Transverse colon (tissue), 3 donors: ENCODE results near the gene NDUFAB1.

Experiments used
- EP300 ChIP-seq: sonication (generic); formaldehyde crosslinking; IDR thresholded peaks from one replicate; pipeline ENCODE4 v1.6.1; 2017; ENCODE audit warnings: antibody characterized with exemption, low read depth
- POLR2A ChIP-seq: fragments of 450-650 bp; IDR thresholded peaks from one replicate; pipeline ENCODE4 v1.6.1; 2016; ENCODE audit warnings: antibody characterized with exemption, mild to moderate bottlenecking, moderate library complexity
- TF ChIP-seq, protein P1 (sequence below), 5 experiments: fragments of 200-600 bp in 3 of 5; fragments of 450-650 bp in 2 of 5; sonication (generic) in 3 of 5; IDR thresholded peaks; 1 replicate in 2 of 5; 2 replicates in 3 of 5; pipeline ENCODE4 v1.5.1; 2016 to 2017; ENCODE audit warnings: antibody characterized with exemption in 5 of 5, inconsistent platforms in 3 of 5, mild to moderate bottlenecking in 2 of 5, moderate library complexity in 1 of 5

DNA sequence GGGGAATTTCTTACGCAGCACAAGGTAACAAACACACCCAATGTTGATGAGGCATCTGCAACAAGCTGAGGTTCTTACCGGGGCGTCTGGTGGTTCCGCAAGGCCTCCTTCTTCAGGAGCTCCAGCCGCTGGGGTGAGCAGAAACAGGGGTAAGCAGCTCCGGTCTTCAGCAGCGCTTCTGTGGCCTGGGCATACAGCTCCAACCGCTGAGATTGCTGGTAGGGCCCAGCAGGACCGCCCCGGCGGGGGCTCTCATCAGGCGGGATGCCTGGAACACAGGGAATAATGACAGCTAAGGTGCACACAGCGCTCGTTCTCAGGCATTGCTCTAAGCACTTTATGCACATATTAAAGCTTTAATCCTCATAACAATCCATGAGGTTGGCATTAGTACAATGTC, 51.7 kb downstream of the NDUFAB1 start:
- TF ChIP-seq, protein P1, sequence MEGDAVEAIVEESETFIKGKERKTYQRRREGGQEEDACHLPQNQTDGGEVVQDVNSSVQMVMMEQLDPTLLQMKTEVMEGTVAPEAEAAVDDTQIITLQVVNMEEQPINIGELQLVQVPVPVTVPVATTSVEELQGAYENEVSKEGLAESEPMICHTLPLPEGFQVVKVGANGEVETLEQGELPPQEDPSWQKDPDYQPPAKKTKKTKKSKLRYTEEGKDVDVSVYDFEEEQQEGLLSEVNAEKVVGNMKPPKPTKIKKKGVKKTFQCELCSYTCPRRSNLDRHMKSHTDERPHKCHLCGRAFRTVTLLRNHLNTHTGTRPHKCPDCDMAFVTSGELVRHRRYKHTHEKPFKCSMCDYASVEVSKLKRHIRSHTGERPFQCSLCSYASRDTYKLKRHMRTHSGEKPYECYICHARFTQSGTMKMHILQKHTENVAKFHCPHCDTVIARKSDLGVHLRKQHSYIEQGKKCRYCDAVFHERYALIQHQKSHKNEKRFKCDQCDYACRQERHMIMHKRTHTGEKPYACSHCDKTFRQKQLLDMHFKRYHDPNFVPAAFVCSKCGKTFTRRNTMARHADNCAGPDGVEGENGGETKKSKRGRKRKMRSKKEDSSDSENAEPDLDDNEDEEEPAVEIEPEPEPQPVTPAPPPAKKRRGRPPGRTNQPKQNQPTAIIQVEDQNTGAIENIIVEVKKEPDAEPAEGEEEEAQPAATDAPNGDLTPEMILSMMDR (IDR thresholded peaks at IDR 0.05) = no peak
- no peak for TF ChIP-seq POLR2A
- TF ChIP-seq EP300 = no peak
